Lung (tissue), 12 donors: ENCODE measurements around the gene MBD2. TPM values are rescaled to one million over a fixed set of nuclear protein-coding genes. Genes with fewer than 3 reads are reported as not detected.
"Not testable (repeated sequence)": the region's sequence is repeated elsewhere in the genome, so short reads cannot be mapped to it uniquely, and the experiment has no call there.

Experiments
- ATAC-seq: fragments of 200-7000 bp; cut with Tn5 transposase; one replicate; pipeline ENCODE4 v1.9.1; 2020; ENCODE audit warnings: moderate number of reproducible peaks; ENCODE audit not compliant: insufficient read depth, low FRiP score
- DNase-seq, 3 donors: peaks; one replicate each; pipeline ENCODE4 v3.0.0-alpha.2; 2013 to 2017
- H3K27ac ChIP-seq, 2 donors: one replicate each; pipeline ENCODE4 v1.5.1; 2013; ENCODE audit warnings: mild to moderate bottlenecking in 2 of 2, moderate library complexity in 2 of 2, control low read depth in 1 of 2, inconsistent platforms in 1 of 2, low read depth in 1 of 2, low read length in 1 of 2
- H3K27me3 ChIP-seq, 3 donors: one replicate each; pipeline ENCODE4 v1.5.1; 2013; ENCODE audit warnings: low read length in 2 of 3; ENCODE audit not compliant: control insufficient read depth in 3 of 3, insufficient read depth in 3 of 3
- H3K36me3 ChIP-seq, 4 donors: one replicate each; pipeline ENCODE4 v1.5.1; 2013; ENCODE audit warnings: low read length in 4 of 4, mild to moderate bottlenecking in 1 of 4, moderate library complexity in 1 of 4; ENCODE audit not compliant: control insufficient read depth in 4 of 4, insufficient read depth in 4 of 4
- H3K4me1 ChIP-seq, 5 donors: one replicate each; pipeline ENCODE4 v1.5.1; 2013; ENCODE audit warnings: low read length in 5 of 5, mild to moderate bottlenecking in 2 of 5, moderate library complexity in 1 of 5; ENCODE audit not compliant: control insufficient read depth in 5 of 5, insufficient read depth in 5 of 5
- H3K4me3 ChIP-seq: one replicate; pipeline ENCODE4 v1.5.1; 2013; ENCODE audit warnings: mild to moderate bottlenecking, control low read depth, moderate library complexity
- H3K9ac ChIP-seq, 2 donors: one replicate each; pipeline ENCODE4 v1.5.1; 2013; ENCODE audit warnings: low read length in 2 of 2, control low read depth in 1 of 2; ENCODE audit not compliant: insufficient read depth in 1 of 2
- H3K9me3 ChIP-seq, 4 donors: one replicate each; pipeline ENCODE4 v1.5.1; 2013; ENCODE audit warnings: low read length in 3 of 4, mild to moderate bottlenecking in 1 of 4, moderate library complexity in 1 of 4; ENCODE audit not compliant: control insufficient read depth in 4 of 4, insufficient read depth in 3 of 4
- WGBS, 2 donors: extraction: QIAGEN DNeasy Blood & Tissue Kit; methylation state at CpG; one replicate each; pipeline ENCODE4 v1.1.7; 2013; 5-methylcytosine and 5-hydroxymethylcytosine counted together
- polyA plus RNA-seq, 2 donors: library from polyadenylated mRNA; stranded (reverse); fragments of 200-250 nt; gene quantifications; one replicate each; pipeline ENCODE4 v1.2.1, GENCODE V29; 2013
- total RNA-seq, 2 donors: library from RNA; depleted of rRNA in 1 of 2; stranded (reverse); fragments of >200 nt in 1 of 2; gene quantifications; one replicate each; pipeline ENCODE4 v1.2.1, GENCODE V29; 2014 to 2021
- TF ChIP-seq, protein P1 (sequence below): IDR thresholded peaks from 2 replicates; pipeline ENCODE4 v1.5.1; 2012; ENCODE audit warnings: mild to moderate bottlenecking; ENCODE audit errors: control extremely low read depth, extremely low read depth
- donor health status: control.
- donor health status: control.
- donor health status: Bipolar disorder and iron deficiency.
- donor health status: healthy.
- donor health status: DM: yes; HTN: yes; CAD: no.

Gene MBD2
- total and polyA plus RNA-seq, 4 donors = 29.5 to 91.0 (median 36.1) TPM

DNA sequence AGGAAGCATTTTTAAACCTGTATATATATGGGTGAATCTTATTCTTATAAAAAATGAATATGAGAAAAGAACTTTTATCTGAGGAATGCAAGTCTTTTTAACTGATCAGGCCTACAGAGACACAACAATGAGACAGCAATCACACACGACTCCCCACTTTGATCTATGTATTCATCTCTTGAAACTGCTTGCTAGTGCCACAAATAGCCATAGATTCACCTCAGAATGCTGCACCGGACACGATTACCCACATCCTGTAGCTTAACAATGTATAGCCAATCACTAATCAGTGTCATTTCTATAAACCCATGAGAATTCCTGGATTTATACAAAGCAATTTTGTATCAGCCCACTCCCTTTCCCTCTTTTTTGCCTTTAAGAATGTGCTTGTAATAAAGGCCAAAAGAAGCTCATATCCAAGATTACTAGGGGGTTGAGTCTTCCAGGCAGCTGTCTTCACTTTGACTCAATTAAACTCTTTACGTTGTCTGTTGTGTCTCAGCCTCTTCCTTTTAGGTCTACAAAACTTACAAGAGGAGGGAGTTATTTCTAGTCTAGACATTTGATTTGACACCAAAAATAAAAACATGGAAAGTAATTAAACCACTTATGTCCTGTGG, 94.9 kb downstream of the MBD2 start:
- Histone ChIP-seq H3K36me3 (no peaks in the 10 kb centered on the region), H3K9ac (no peak overlapping the region), H3K4me1 (no peaks in the 10 kb centered on the region), H3K9me3 (no peaks in the 10 kb centered on the region), H3K27me3 (no peaks in the 10 kb centered on the region), H3K27ac (no peak overlapping the region), H3K4me3 (no peak overlapping the region)
- WGBS, 2 donors = 74 to 83% methylated on average over 4 of the region's 4 CpGs
- ATAC-seq = no peak
- no peak for DNase-seq
- TF ChIP-seq, protein P1, sequence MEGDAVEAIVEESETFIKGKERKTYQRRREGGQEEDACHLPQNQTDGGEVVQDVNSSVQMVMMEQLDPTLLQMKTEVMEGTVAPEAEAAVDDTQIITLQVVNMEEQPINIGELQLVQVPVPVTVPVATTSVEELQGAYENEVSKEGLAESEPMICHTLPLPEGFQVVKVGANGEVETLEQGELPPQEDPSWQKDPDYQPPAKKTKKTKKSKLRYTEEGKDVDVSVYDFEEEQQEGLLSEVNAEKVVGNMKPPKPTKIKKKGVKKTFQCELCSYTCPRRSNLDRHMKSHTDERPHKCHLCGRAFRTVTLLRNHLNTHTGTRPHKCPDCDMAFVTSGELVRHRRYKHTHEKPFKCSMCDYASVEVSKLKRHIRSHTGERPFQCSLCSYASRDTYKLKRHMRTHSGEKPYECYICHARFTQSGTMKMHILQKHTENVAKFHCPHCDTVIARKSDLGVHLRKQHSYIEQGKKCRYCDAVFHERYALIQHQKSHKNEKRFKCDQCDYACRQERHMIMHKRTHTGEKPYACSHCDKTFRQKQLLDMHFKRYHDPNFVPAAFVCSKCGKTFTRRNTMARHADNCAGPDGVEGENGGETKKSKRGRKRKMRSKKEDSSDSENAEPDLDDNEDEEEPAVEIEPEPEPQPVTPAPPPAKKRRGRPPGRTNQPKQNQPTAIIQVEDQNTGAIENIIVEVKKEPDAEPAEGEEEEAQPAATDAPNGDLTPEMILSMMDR = no peak

DNA sequence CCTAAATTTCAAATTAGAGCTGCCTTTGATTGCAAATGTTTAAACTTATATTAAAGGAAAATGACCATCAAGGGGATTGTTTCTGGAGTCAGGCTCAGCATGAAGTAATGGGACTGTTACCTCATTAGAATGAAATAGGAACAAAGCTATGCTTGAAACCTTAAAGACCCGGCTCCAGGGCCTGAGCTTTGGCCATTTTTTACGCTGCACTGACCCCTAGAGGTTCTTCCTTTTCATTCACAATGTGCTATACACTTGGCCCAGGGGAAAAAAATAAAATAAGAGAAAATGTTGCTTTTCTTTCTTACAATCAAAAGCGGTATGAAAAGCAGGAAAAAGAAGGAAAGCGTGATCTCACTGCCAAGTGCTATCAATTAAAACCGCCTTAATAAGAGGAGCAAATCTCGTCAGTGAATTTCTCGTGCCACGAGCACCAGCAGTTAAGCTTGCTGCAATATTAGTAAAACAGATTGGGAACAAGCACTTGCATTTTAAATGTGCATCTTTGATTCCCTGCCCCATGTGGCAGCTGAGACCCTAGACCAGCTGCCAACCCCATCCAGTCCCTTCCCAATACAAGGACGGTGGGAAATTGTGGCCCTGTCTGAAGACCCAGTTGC, 96.6 kb downstream of the MBD2 start:
- no peak overlapping the region for H3K27ac ChIP-seq
- DNase-seq (peak; percentile 35 to 74 (median 68)), ATAC-seq (no peak)
- TF ChIP-seq, protein P1 = no peak
- H3K9me3 ChIP-seq = no peaks in the 10 kb centered on the region
- H3K4me1 ChIP-seq = no peaks in the 10 kb centered on the region
- no peaks in the 10 kb centered on the region for H3K27me3 ChIP-seq
- no peak overlapping the region for H3K9ac ChIP-seq
- H3K36me3 ChIP-seq = no peaks in the 10 kb centered on the region
- no peak overlapping the region for H3K4me3 ChIP-seq
- 76 to 80% methylated on average over 9 of the region's 9 CpGs for WGBS, 2 donors

DNA sequence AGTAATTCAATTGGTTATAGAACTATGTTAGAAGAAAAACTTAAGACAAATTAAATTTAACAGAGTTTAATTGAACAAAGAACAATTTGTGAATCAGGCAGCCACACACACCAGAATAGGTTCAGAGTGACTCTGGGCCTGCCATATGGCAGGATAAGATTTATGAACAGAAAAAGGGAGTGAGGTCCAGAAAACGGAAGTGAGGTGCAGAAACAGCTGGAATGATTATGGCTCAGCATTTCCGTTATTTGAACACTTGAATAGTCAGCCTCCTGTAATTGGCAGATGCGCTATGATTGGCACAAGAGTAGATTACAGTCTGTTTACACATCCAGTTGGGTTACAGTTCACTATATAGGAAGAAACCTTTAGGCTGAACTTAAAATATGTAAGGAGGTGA, 99.0 kb downstream of the MBD2 start:
- Histone ChIP-seq H3K9ac (no peak overlapping the region), H3K9me3 (no peaks in the 10 kb centered on the region), H3K36me3 (no peaks in the 10 kb centered on the region), H3K4me3 (no peak overlapping the region), H3K27ac (no peak overlapping the region), H3K27me3 (no peaks in the 10 kb centered on the region), H3K4me1 (no peaks in the 10 kb centered on the region)
- TF ChIP-seq, protein P1 = no peak
- ATAC-seq (no peak), DNase-seq (peak in 2 of 3 donors; percentile 14 to 23)
- 37 to 65% methylated on average over 3 of the region's 3 CpGs for WGBS, 2 donors

DNA sequence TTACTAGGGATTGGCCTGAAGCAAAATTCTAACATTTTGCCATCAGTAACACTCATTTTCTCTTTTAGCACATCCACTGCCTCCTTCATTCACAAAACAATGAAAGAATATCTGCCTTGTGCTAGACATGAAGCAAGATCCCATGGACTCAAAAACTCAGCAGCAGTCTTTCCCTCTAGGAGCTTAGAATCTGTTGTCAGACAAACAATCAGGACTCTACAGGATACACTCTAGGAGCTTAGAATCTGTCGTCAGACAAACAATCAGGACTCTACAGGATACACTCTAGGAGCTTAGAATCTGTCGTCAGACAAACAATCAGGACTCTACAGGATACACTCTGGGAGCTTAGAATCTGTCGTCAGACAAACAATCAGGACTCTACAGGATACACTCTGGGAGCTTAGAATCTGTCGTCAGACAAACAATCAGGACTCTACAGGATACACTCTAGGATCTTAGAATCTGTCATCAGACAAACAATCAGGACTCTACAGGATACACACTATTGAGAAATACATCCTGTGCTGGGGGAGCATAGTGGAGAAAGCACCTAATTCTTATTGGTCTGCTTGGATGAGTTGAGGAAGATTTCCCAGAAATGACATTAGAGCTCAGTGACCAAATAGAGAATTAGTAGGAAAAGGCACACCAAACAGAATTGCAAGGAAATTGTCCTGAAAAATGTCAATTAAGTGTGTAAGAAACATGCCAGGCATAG, 100.6 kb downstream of the MBD2 start:
- WGBS, 2 donors = 65 to 66% methylated on average over 4 of the region's 4 CpGs
- H3K9ac ChIP-seq = not testable (repeated sequence)

More for the DNA sequence above, 100.6 kb downstream of the MBD2 start:
- not testable (repeated sequence) for H3K4me3 ChIP-seq, H3K36me3 ChIP-seq, H3K9me3 ChIP-seq, ATAC-seq, H3K27ac ChIP-seq, H3K4me1 ChIP-seq, H3K27me3 ChIP-seq
- DNase-seq = peak in 2 of 3 donors; percentile 25 to 34
